HepG2 (cell line): Measurements from ENCODE around the gene MXD3. TPM values are rescaled to one million over a fixed set of nuclear protein-coding genes. Genes with fewer than 3 reads are reported as not detected.

Experiments
- ATAC-seq: fragments of 200-7000 bp; cut with Tn5 transposase; 3 replicates; pipeline ENCODE4 v1.9.1; 2020; ENCODE audit warnings: mild to moderate bottlenecking, moderate library complexity
- BruUV-seq: library from RNA; stranded (reverse); fragments of 400-500 nt; replicated peaks from 2 replicates; lab custom pipeline; 2021; lab: Mats Ljungman, UMichigan
- CTCF ChIA-PET: fragments of 300-600 bp; formaldehyde crosslinking; extraction: SDS; loops from one replicate; lab custom pipeline; 2021; ENCODE audit warnings: low total read pairs, inconsistent platforms, low intra/inter-chr PET ratio; lab: Yijun Ruan, JAX
- POLR2A ChIA-PET: fragments of 350-600 bp; sonication (Branson Sonifier 250); formaldehyde crosslinking; loops from one replicate; lab custom pipeline; 2020; ENCODE audit warnings: antibody characterized with exemption, inconsistent platforms; lab: Yijun Ruan, JAX
- DNase-seq: peaks from one replicate; pipeline ENCODE4 v3.0.0-alpha.2; 2015; ENCODE audit warnings: low spot score
- FAIRE-seq: peaks from 3 replicates; lab custom pipeline; 2011; peaks lifted over from hg19 to GRCh38; lab: Jason Lieb, UNC
- H2AFZ ChIP-seq: one replicate; pipeline ENCODE4 v1.6.1; 2011; ENCODE audit warnings: low read length, inconsistent platforms
- H3K27ac ChIP-seq: fragments of 300-600 bp; 3 replicates; pipeline ENCODE4 v1.8.0; 2011; ENCODE audit warnings: mixed run types, mild to moderate bottlenecking, mixed read lengths, low read length, inconsistent platforms; ENCODE audit not compliant: insufficient read depth; ENCODE audit errors: extremely low read length
- H3K27me3 ChIP-seq, 2 experiments: fragments of 200-600 bp in 1 of 2; 2 replicates in 1 of 2; 3 replicates in 1 of 2; pipeline versions ENCODE4 v1.6.0 to v1.8.0; 2011; ENCODE audit warnings: low read length in 2 of 2, mild to moderate bottlenecking in 2 of 2, moderate library complexity in 2 of 2, inconsistent platforms in 1 of 2; ENCODE audit not compliant: insufficient read depth in 2 of 2, control insufficient read depth in 1 of 2
- H3K36me3 ChIP-seq, 2 experiments: fragments of 200-600 bp in 1 of 2; replicated peaks in 1 of 2; 2 replicates in 1 of 2; 3 replicates in 1 of 2; pipeline versions ENCODE4 v1.5.1 to v1.8.0; 2011; ENCODE audit warnings: low read length in 2 of 2, inconsistent platforms in 1 of 2; ENCODE audit not compliant: insufficient read depth in 2 of 2, control insufficient read depth in 1 of 2
- H3K4me1 ChIP-seq: 2 replicates; pipeline ENCODE4 v1.5.1; 2012; ENCODE audit warnings: low read length, inconsistent platforms; ENCODE audit not compliant: insufficient read depth
- H3K4me2 ChIP-seq: 2 replicates; pipeline ENCODE4 v1.6.0; 2011; ENCODE audit warnings: low read depth, low read length, inconsistent platforms
- H3K4me3 ChIP-seq, 3 experiments: fragments of 200-600 bp in 1 of 3; sonication (generic), shearing (Covaris generic) in 1 of 3; replicated peaks in 1 of 3; 2 replicates each; pipeline ENCODE4 v1.5.1; 2011 to 2016; ENCODE audit warnings: low read length in 3 of 3, inconsistent platforms in 2 of 3, low read depth in 2 of 3, mild to moderate bottlenecking in 2 of 3, control low read depth in 1 of 3, mixed read lengths in 1 of 3; ENCODE audit not compliant: insufficient read depth in 1 of 3
- H3K79me2 ChIP-seq: one replicate; pipeline ENCODE4 v1.6.1; 2011; ENCODE audit warnings: low read length, inconsistent platforms; ENCODE audit not compliant: insufficient read depth
- H3K9ac ChIP-seq: 2 replicates; pipeline ENCODE4 v1.6.0; 2011; ENCODE audit warnings: mild to moderate bottlenecking, low read depth, low read length, inconsistent platforms; ENCODE audit not compliant: insufficient read depth
- H3K9me3 ChIP-seq: 2 replicates; pipeline ENCODE4 v1.5.1; 2012; ENCODE audit warnings: mild to moderate bottlenecking, low read length
- H4K20me1 ChIP-seq: 2 replicates; pipeline ENCODE4 v1.6.0; 2011; ENCODE audit warnings: inconsistent platforms, mild to moderate bottlenecking, low read length, moderate library complexity; ENCODE audit not compliant: insufficient read depth
- AFF4 ChIP-seq: sonication (generic); formaldehyde crosslinking; IDR thresholded peaks from 2 replicates; pipeline ENCODE4 v1.4.0; 2020; ENCODE audit warnings: missing genetic modification reagents
- ATF2 ChIP-seq: sonication (generic); formaldehyde crosslinking; IDR thresholded peaks from 2 replicates; pipeline ENCODE4 v1.4.0; 2020; ENCODE audit warnings: missing genetic modification reagents
- ATM ChIP-seq: fragments of 450-650 bp; IDR thresholded peaks from 2 replicates; pipeline ENCODE4 v1.7.1; 2017; ENCODE audit warnings: mild to moderate bottlenecking, borderline replicate concordance
- BCL6 ChIP-seq: IDR thresholded peaks from 2 replicates; pipeline ENCODE4 v1.6.1; 2016; ENCODE audit warnings: missing genetic modification reagents, missing compliant biosample characterization
- DZIP1 ChIP-seq: sonication (generic); formaldehyde crosslinking; IDR thresholded peaks from 2 replicates; pipeline ENCODE4 v1.5.0; 2020; ENCODE audit warnings: mild to moderate bottlenecking, missing genetic modification reagents
- MXD1 ChIP-seq: sonication (generic); formaldehyde crosslinking; IDR thresholded peaks from 2 replicates; pipeline ENCODE4 v1.4.0; 2020; ENCODE audit warnings: mild to moderate bottlenecking, missing genetic modification reagents
- ZBTB25 ChIP-seq: IDR thresholded peaks from 2 replicates; pipeline ENCODE4 v1.6.1; 2018; ENCODE audit warnings: missing genetic modification reagents
- ZBTB7A ChIP-seq: sonication (generic); formaldehyde crosslinking; IDR thresholded peaks from 2 replicates; pipeline ENCODE4 v1.8.0; 2022; ENCODE audit warnings: mild to moderate bottlenecking, missing genetic modification reagents
- ZNF574 ChIP-seq: sonication (generic); formaldehyde crosslinking; IDR thresholded peaks from 2 replicates; pipeline ENCODE4 v1.4.0; 2020; ENCODE audit warnings: missing genetic modification reagents
- ZNF878 ChIP-seq: sonication (generic); formaldehyde crosslinking; IDR thresholded peaks from 2 replicates; pipeline ENCODE4 v1.8.1; 2023; ENCODE audit warnings: mild to moderate bottlenecking, missing genetic modification reagents, moderate library complexity
- WGBS: methylation state at CpG from one replicate; pipeline ENCODE4 v1.1.6; 2017; ENCODE audit warnings: low lambda C conversion rate; 5-methylcytosine and 5-hydroxymethylcytosine counted together
- in situ Hi-C: cut with HindIII; loops from 2 replicates; pipeline ENCODE4 v1.10.0; 2017; ENCODE audit warnings: low pct_unique_long_range_greater_than_20kb; ENCODE audit not compliant: extremely low pct_ligation_motif_present
- intact Hi-C: fragments of 100-400 bp; cut with micrococcal nuclease; formaldehyde crosslinking; loops from one replicate; pipeline ENCODE4 v1.10.0; 2022; ENCODE audit not compliant: unreplicated experiment
- polyA plus RNA-seq, 8 experiments: library from polyadenylated mRNA; depleted of rRNA in 3 of 8; stranded (reverse) in 7 of 8; unstranded in 1 of 8; fragments of >200 nt; fragmentation: Illumina TruSeq in 4 of 8; extraction: Trizol in 4 of 8; gene quantifications; 2 replicates each; pipeline versions ENCODE4 v1.2.1 to v1.2.3, GENCODE V29; 2011 to 2016; ENCODE audit warnings: low read depth in 4 of 8, missing spikeins in 1 of 8, mixed read lengths in 1 of 8; ENCODE audit not compliant: insufficient read depth in 1 of 8
- total RNA-seq, 5 experiments: library from RNA; depleted of rRNA; stranded (reverse); fragments of >200 nt; fragmentation: Illumina TruSeq; extraction: Trizol; gene quantifications; 2 replicates each; pipeline ENCODE4 v1.2.3, GENCODE V29; 2016; ENCODE audit warnings: low read depth in 1 of 5

MXD3 gene
- total and polyA plus RNA-seq, 2 of the 13 experiments (the other 11 are each of a cell fraction or from before 2014, with no cell fraction given), result 10.5 to 12.8 TPM

- H3K9me3 ChIP-seq, result no peaks in the 10 kb centered on the region
- in situ Hi-C loops (loop anchor here (25.0 kb wide), 1 partner anchor 816 kb away; the partner anchor contains the start of genes CDHR2 and RNF44), intact Hi-C loops (no loop called here)
- H3K4me1 ChIP-seq, result peaks cover 88% of the 10 kb centered on the region
- CTCF ChIA-PET, result no interaction called here
- no peak overlapping the region for H3K4me2 ChIP-seq
- H4K20me1 ChIP-seq, result no peaks in the 10 kb centered on the region
- 90% methylated on average over 5 of the region's 5 CpGs for WGBS
- no TSS peak for BruUV-seq
- H2AFZ ChIP-seq, result no peak overlapping the region
- H3K27me3 ChIP-seq, result no peaks in the 10 kb centered on the region; a peak in 1 of 5 replicates
- DNase-seq (no peak), ATAC-seq (no peak), FAIRE-seq (no peak)
- POLR2A ChIA-PET, result interaction anchor here (1.1 to 6.8 kb wide), 7 partner anchors 8 to 102 kb away, joined by 3 to 84 read pairs (median 31); partner anchors contain the start of genes PRELID1 and RAB24
- H3K9ac ChIP-seq, result no peak overlapping the region; the same call in 1 of the 2 replicates
- peaks cover 28% of the 10 kb centered on the region for H3K79me2 ChIP-seq
- H3K27ac ChIP-seq, result no peak overlapping the region
- H3K4me3 ChIP-seq, result no peak overlapping the region
- H3K36me3 ChIP-seq, result no peaks in the 10 kb centered on the region; a peak in 2 of 5 replicates
- TF ChIP-seq AFF4 (CRISPR knock-in tag), result no peak
- no peak for TF ChIP-seq MXD1 (CRISPR knock-in tag)
- TF ChIP-seq ZBTB25 (CRISPR knock-in tag), result no peak
- no peak for TF ChIP-seq ATF2 (CRISPR knock-in tag)
- TF ChIP-seq ATM, result no peak
- no peak for TF ChIP-seq BCL6 (CRISPR knock-in tag)
- TF ChIP-seq ZBTB7A (CRISPR knock-in tag), result no peak
- no peak for TF ChIP-seq ZNF878 (CRISPR knock-in tag)
- no peak for TF ChIP-seq DZIP1 (CRISPR knock-in tag)
- no peak for TF ChIP-seq ZNF574
Observed at GRCh38 chr5:177353093-177353492, 41.4 kb upstream of the MXD3 start.
